PC-9 (cell line): ENCODE results near the gene GRID2. TPM values are rescaled to one million over a fixed set of nuclear protein-coding genes. Genes with fewer than 3 reads are reported as not detected.

Experiments
- BruUV-seq: library from RNA; stranded (reverse); fragments of 400-500 nt; replicated peaks from 2 replicates; lab custom pipeline; 2021; lab: Mats Ljungman, UMichigan
- CTCF ChIA-PET: fragments of 300-600 bp; sonication (Branson Sonifier 250); formaldehyde crosslinking; loops from one replicate; lab custom pipeline; 2022; ENCODE audit warnings: antibody characterized with exemption; lab: Charles Lee
- POLR2A ChIA-PET: fragments of 300-600 bp; sonication (Branson Sonifier 250); formaldehyde crosslinking; loops from one replicate; lab custom pipeline; 2022; ENCODE audit warnings: antibody characterized with exemption; ENCODE audit not compliant: unreplicated experiment; lab: Charles Lee
- DNase-seq, 2 experiments: peaks; one replicate each; pipeline versions ENCODE4 v3.0.0 to v3.0.0-alpha.2; 2015 to 2022; ENCODE audit warnings: mixed read lengths in 1 of 2
- H2AFZ ChIP-seq: fragments of 200-600 bp; sonication (generic); 2 replicates; pipeline ENCODE4 v1.8.1; 2017; ENCODE audit warnings: antibody characterized with exemption
- H3F3A ChIP-seq: fragments of 200-600 bp; sonication (generic); 2 replicates; pipeline ENCODE4 v1.8.1; 2017; ENCODE audit warnings: antibody characterized with exemption, mild to moderate bottlenecking, low read depth; ENCODE audit not compliant: insufficient read depth
- H3K27ac ChIP-seq: fragments of 200-600 bp; sonication (generic); 2 replicates; pipeline ENCODE4 v1.6.1; 2016; ENCODE audit warnings: mixed run types
- H3K27me3 ChIP-seq: fragments of 200-600 bp; sonication (generic); 2 replicates; pipeline ENCODE4 v1.6.1; 2016; ENCODE audit warnings: low read depth, mixed run types; ENCODE audit not compliant: insufficient read depth
- H3K36me3 ChIP-seq: fragments of 200-600 bp; sonication (generic); 2 replicates; pipeline ENCODE4 v1.6.1; 2016; ENCODE audit warnings: low read depth, mixed run types
- H3K4me1 ChIP-seq: fragments of 200-600 bp; sonication (generic); replicated peaks from 2 replicates; pipeline ENCODE4 v1.6.1; 2016; ENCODE audit warnings: mixed run types; ENCODE audit not compliant: insufficient read depth
- H3K4me2 ChIP-seq: fragments of 200-600 bp; sonication (generic); 2 replicates; pipeline ENCODE4 v1.6.1; 2017; ENCODE audit warnings: mixed run types
- H3K4me3 ChIP-seq: fragments of 200-600 bp; sonication (generic); 2 replicates; pipeline ENCODE4 v1.6.1; 2016; ENCODE audit warnings: mixed run types
- H3K79me2 ChIP-seq: fragments of 200-600 bp; sonication (generic); 2 replicates; pipeline ENCODE4 v1.6.1; 2017; ENCODE audit warnings: low read depth, mixed run types
- H3K9me2 ChIP-seq: fragments of 200-600 bp; sonication (generic); 2 replicates; pipeline ENCODE4 v1.8.1; 2017; ENCODE audit warnings: mild to moderate bottlenecking; ENCODE audit not compliant: insufficient read depth
- H3K9me3 ChIP-seq: fragments of 200-600 bp; sonication (generic); 2 replicates; pipeline ENCODE4 v1.8.1; 2016; ENCODE audit warnings: low read depth; ENCODE audit not compliant: insufficient read depth
- H4K20me1 ChIP-seq: fragments of 200-600 bp; sonication (generic); 2 replicates; pipeline ENCODE4 v1.8.1; 2017; ENCODE audit not compliant: insufficient read depth
- EZH2 ChIP-seq: fragments of 200-600 bp; sonication (generic); IDR thresholded peaks from 2 replicates; pipeline ENCODE4 v1.8.0; 2017; ENCODE audit warnings: antibody characterized with exemption, low read depth
- intact Hi-C: fragments of 100-400 bp; cut with micrococcal nuclease; formaldehyde crosslinking; loops from one replicate; pipeline ENCODE4 v1.10.0; 2022; ENCODE audit not compliant: unreplicated experiment
- total RNA-seq: library from RNA; stranded (reverse); gene quantifications from 2 replicates; pipeline ENCODE4 v1.2.3, GENCODE V29; 2021
- TF ChIP-seq, protein P1 (sequence below): fragments of 200-600 bp; sonication (generic); conservative IDR thresholded peaks from 2 replicates; pipeline ENCODE4 v1.6.1; 2017; ENCODE audit warnings: mixed run types, antibody characterized with exemption, mild to moderate bottlenecking, moderate library complexity

The GRID2 gene
- total RNA-seq, 1 experiment from 2014 or later: not detected

DNA sequence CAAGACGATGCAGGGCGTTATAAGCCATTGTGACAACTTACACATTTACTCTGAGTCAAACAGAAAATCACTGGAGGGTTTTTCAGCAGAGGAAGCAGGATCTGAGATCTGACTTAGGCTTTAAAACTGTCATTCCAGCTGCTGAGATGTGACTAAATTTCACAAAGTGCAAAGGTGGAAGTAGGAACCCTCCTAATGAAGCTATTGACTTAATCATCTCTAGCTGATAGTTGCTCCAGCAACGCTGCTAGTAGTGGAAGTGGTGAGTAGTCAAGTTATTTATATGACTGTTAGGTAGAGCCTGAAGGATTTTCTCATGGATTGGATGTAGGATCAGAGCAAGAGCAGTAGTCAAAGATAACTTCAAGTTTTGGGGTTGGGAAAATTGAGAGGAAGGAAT, 218.6 kb downstream of the GRID2 start:
- Histone ChIP-seq H4K20me1 (no peaks in the 10 kb centered on the region), H3K27ac (no peak overlapping the region), H3K4me1 (no peaks in the 10 kb centered on the region), H2AFZ (no peak overlapping the region), H3F3A (no peaks in the 10 kb centered on the region), H3K4me2 (no peak overlapping the region), H3K27me3 (no peaks in the 10 kb centered on the region), H3K4me3 (no peak overlapping the region), H3K9me3 (no peaks in the 10 kb centered on the region), H3K36me3 (no peaks in the 10 kb centered on the region), H3K9me2 (no peaks in the 10 kb centered on the region), H3K79me2 (no peaks in the 10 kb centered on the region)
- ChIA-PET POLR2A (no interaction called here), CTCF (no interaction called here)
- no peak for DNase-seq
- TF ChIP-seq, protein P1, sequence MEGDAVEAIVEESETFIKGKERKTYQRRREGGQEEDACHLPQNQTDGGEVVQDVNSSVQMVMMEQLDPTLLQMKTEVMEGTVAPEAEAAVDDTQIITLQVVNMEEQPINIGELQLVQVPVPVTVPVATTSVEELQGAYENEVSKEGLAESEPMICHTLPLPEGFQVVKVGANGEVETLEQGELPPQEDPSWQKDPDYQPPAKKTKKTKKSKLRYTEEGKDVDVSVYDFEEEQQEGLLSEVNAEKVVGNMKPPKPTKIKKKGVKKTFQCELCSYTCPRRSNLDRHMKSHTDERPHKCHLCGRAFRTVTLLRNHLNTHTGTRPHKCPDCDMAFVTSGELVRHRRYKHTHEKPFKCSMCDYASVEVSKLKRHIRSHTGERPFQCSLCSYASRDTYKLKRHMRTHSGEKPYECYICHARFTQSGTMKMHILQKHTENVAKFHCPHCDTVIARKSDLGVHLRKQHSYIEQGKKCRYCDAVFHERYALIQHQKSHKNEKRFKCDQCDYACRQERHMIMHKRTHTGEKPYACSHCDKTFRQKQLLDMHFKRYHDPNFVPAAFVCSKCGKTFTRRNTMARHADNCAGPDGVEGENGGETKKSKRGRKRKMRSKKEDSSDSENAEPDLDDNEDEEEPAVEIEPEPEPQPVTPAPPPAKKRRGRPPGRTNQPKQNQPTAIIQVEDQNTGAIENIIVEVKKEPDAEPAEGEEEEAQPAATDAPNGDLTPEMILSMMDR: no peak
- TF ChIP-seq EZH2: no peak
- intact Hi-C loops: no loop called here
- BruUV-seq: no TSS peak

DNA sequence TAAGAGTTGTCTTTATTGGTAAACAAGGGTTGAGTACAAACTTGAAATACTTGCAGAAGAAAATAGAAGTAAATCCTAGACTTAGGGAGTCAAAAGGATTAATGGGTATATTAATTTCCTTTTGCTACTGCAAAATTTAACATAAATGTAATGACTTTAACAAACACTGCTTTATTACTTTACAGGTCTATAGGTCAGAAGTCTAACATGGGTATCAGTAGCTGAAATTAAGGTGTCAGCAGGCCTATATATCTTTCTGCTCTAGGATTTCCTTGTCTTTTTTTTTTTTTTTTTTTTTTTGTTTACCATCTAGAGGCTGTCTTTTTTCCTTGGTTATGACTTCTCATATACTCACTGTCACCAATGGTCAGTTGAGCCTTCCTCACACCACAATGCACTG, 220.4 kb downstream of the GRID2 start:
- intact Hi-C loops: no loop called here
- Histone ChIP-seq H3K79me2 (no peaks in the 10 kb centered on the region), H3K9me3 (no peaks in the 10 kb centered on the region), H3K4me2 (no peak overlapping the region), H3K27me3 (no peaks in the 10 kb centered on the region), H3K27ac (no peak overlapping the region), H3K4me3 (no peak overlapping the region), H3K4me1 (no peaks in the 10 kb centered on the region), H3K36me3 (no peaks in the 10 kb centered on the region), H3F3A (no peaks in the 10 kb centered on the region), H3K9me2 (no peaks in the 10 kb centered on the region), H4K20me1 (no peaks in the 10 kb centered on the region), H2AFZ (no peak overlapping the region)
- ChIA-PET CTCF (no interaction called here), POLR2A (no interaction called here)
- no peak for DNase-seq
- TF ChIP-seq, protein P1: no peak
- TF ChIP-seq EZH2: no peak
- no TSS peak for BruUV-seq

DNA sequence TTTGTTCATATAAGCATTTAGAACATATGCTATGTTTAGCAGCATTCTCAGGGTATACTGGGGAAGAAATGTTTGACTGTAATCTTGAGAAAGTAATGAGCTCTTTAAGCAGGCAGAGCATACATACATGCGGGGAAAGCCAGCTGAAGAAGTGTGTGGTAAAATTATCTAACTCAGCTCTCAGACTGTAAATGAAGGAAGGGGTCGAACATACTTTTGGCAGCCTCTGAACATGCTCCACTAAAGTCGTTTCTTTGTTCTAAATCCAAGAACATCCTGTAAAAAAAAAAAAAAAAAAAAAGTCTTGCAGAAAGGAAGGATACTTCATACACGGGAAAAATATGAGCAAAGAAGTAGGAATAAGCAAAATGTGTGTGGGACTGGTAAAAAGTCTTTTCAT, 224.8 kb downstream of the GRID2 start:
- no peaks in the 10 kb centered on the region for H3K4me1 ChIP-seq
- H3K79me2 ChIP-seq: no peaks in the 10 kb centered on the region
- intact Hi-C loops: no loop called here
- CTCF ChIA-PET: no interaction called here
- no peak overlapping the region for H3K27ac ChIP-seq
- H3K27me3 ChIP-seq: no peaks in the 10 kb centered on the region
- no peak for TF ChIP-seq EZH2
- TF ChIP-seq, protein P1: no peak
- POLR2A ChIA-PET: no interaction called here
- H3F3A ChIP-seq: no peaks in the 10 kb centered on the region
- no peak overlapping the region for H2AFZ ChIP-seq
- H3K36me3 ChIP-seq: no peaks in the 10 kb centered on the region
- no TSS peak for BruUV-seq
- H3K4me2 ChIP-seq: no peak overlapping the region
- no peak overlapping the region for H3K4me3 ChIP-seq
- no peaks in the 10 kb centered on the region for H4K20me1 ChIP-seq
- H3K9me3 ChIP-seq: no peaks in the 10 kb centered on the region
- no peaks in the 10 kb centered on the region for H3K9me2 ChIP-seq
- no peak for DNase-seq
